ENCODE results near the gene DCAKD.

The DCAKD gene

GRCh38 chr17:44999433-44999832, 52.0 kb downstream of the DCAKD start:
- DNase-seq (ENCODE audit: low spot score): no peak

- no peak for DNase-seq (ENCODE audit: low spot score)
Measured at GRCh38 chr17:44998646-44999045, 52.8 kb downstream of the DCAKD start.

GRCh38 chr17:44997733-44998520, 53.5 kb downstream of the DCAKD start:
- DNase-seq (ENCODE audit: low spot score): no peak

- no peak for DNase-seq (ENCODE audit: low spot score)
Measured at GRCh38 chr17:44996304-44996703, 55.1 kb downstream of the DCAKD start.

GRCh38 chr17:44995436-44996001, 55.9 kb downstream of the DCAKD start:
- DNase-seq (ENCODE audit: low spot score): no peak

GRCh38 chr17:44992242-44992939, 59.0 kb downstream of the DCAKD start:
- DNase-seq (ENCODE audit: low spot score): no peak

GRCh38 chr17:44990994-44991393, 60.4 kb downstream of the DCAKD start:
- no peak for DNase-seq (ENCODE audit: low spot score)

- DNase-seq (ENCODE audit: low spot score): no peak
Measured at GRCh38 chr17:44989552-44990138, 61.8 kb downstream of the DCAKD start.

- DNase-seq (ENCODE audit: low spot score): no peak
Measured at GRCh38 chr17:44988044-44988942, 63.1 kb downstream of the DCAKD start.

- DNase-seq (ENCODE audit: low spot score): no peak
Measured at GRCh38 chr17:44983563-44983962, 67.9 kb downstream of the DCAKD start.

GRCh38 chr17:44982113-44982702, 69.2 kb downstream of the DCAKD start:
- no peak for DNase-seq (ENCODE audit: low spot score)

- DNase-seq (ENCODE audit: low spot score): no peak
Measured at GRCh38 chr17:44981221-44981968, 70.0 kb downstream of the DCAKD start.

- no peak for DNase-seq (ENCODE audit: low spot score)
Measured at GRCh38 chr17:44979426-44979995, 71.9 kb downstream of the DCAKD start.

- no peak for DNase-seq (ENCODE audit: low spot score)
Measured at GRCh38 chr17:44978807-44979206, 72.6 kb downstream of the DCAKD start.

GRCh38 chr17:44977814-44978550, 73.5 kb downstream of the DCAKD start:
- no peak for DNase-seq (ENCODE audit: low spot score)

- no peak for DNase-seq (ENCODE audit: low spot score)
Measured at GRCh38 chr17:44977065-44977464, 74.4 kb downstream of the DCAKD start.

- DNase-seq (ENCODE audit: low spot score): no peak
Measured at GRCh38 chr17:44976206-44976605, 75.2 kb downstream of the DCAKD start.
